Osteoblast (primary cell): ENCODE measurements around the gene CAPS2. TPM values are rescaled to one million over a fixed set of nuclear protein-coding genes. Genes with fewer than 3 reads are reported as not detected.
A peak's percentile ranks its signal among the peaks of the same experiment; 100 is the strongest.

Experiments used
- DNase-seq: peaks from one replicate; pipeline ENCODE4 v3.0.0; 2011; ENCODE audit warnings: low spot score, mixed read lengths; ENCODE audit not compliant: insufficient read length; ENCODE audit errors: missing footprints
- H2AFZ ChIP-seq: 2 replicates; pipeline ENCODE4 v1.6.0; 2011; ENCODE audit warnings: mild to moderate bottlenecking, low read length
- H3K27ac ChIP-seq: 2 replicates; pipeline ENCODE4 v1.5.1; 2011; ENCODE audit warnings: mild to moderate bottlenecking, low read depth, low read length, moderate library complexity
- H3K27me3 ChIP-seq: 2 replicates; pipeline ENCODE4 v1.6.0; 2012; ENCODE audit warnings: mild to moderate bottlenecking, control low read depth, inconsistent platforms, low read length, moderate library complexity; ENCODE audit not compliant: insufficient read depth
- H3K36me3 ChIP-seq: 2 replicates; pipeline ENCODE4 v1.5.1; 2011; ENCODE audit warnings: mild to moderate bottlenecking, low read length, control low read depth, moderate library complexity; ENCODE audit not compliant: insufficient read depth
- H3K4me1 ChIP-seq: 2 replicates; pipeline ENCODE4 v1.5.1; 2011; ENCODE audit warnings: mild to moderate bottlenecking, low read length, control low read depth, moderate library complexity; ENCODE audit not compliant: insufficient read depth
- H3K4me2 ChIP-seq: 2 replicates; pipeline ENCODE4 v1.6.0; 2011; ENCODE audit warnings: mild to moderate bottlenecking, low read length; ENCODE audit not compliant: insufficient read depth
- H3K4me3 ChIP-seq: fragments of 200-600 bp; sonication (generic); 3 replicates; pipeline ENCODE4 v1.5.1; 2012; ENCODE audit warnings: mild to moderate bottlenecking, low read length, inconsistent platforms; ENCODE audit not compliant: insufficient read depth
- H3K79me2 ChIP-seq: 2 replicates; pipeline ENCODE4 v1.6.0; 2012; ENCODE audit warnings: mild to moderate bottlenecking, low read length, control low read depth, inconsistent platforms; ENCODE audit not compliant: insufficient read depth
- H3K9me3 ChIP-seq: 2 replicates; pipeline ENCODE4 v1.5.1; 2011; ENCODE audit warnings: low read depth, low read length, control low read depth
- H4K20me1 ChIP-seq: 2 replicates; pipeline ENCODE4 v1.6.0; 2012; ENCODE audit warnings: mild to moderate bottlenecking, low read length, control low read depth; ENCODE audit not compliant: insufficient read depth
- CTCF ChIP-seq: IDR thresholded peaks from 2 replicates; pipeline ENCODE4 v1.5.1; 2011; ENCODE audit warnings: mild to moderate bottlenecking, low read depth, low read length, moderate library complexity; ENCODE audit errors: extremely low read depth
- total RNA-seq: library from RNA; depleted of rRNA; stranded (reverse); fragments of >200 nt; gene quantifications from 2 replicates; pipeline ENCODE4 v1.2.3, GENCODE V29; 2012

The CAPS2 gene
- total RNA-seq, 1 donor, result 10.5 TPM

DNA sequence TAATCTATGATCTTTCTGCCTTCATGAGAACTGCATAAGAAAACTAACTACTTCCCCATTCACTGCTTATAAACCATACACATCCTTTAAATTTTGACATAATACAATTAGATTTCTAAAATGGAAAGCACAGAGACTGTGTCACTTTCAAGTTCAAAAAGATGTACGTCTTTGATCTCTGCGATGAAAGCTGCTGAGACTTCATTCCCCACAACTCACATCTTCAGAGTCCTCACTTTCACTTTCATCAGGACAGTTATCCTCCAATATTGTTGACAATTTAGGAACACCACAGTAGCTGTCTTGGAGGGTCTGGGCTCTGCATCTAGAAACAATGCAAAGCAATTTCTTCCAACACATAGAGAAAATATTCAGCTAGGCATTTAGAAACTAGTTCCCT lies 72.6 kb downstream of the CAPS2 start:
- DNase-seq, result no peak
- Histone ChIP-seq H3K79me2 (no peaks in the 10 kb centered on the region), H3K4me1 (no peaks in the 10 kb centered on the region), H3K27me3 (no peaks in the 10 kb centered on the region), H2AFZ (peak overlapping the region; percentile 8), H3K36me3 (no peaks in the 10 kb centered on the region), H3K4me3 (no peak overlapping the region), H4K20me1 (no peaks in the 10 kb centered on the region), H3K9me3 (no peaks in the 10 kb centered on the region), H3K27ac (no peak overlapping the region), H3K4me2 (no peak overlapping the region)
- TF ChIP-seq CTCF, result no peak

DNA sequence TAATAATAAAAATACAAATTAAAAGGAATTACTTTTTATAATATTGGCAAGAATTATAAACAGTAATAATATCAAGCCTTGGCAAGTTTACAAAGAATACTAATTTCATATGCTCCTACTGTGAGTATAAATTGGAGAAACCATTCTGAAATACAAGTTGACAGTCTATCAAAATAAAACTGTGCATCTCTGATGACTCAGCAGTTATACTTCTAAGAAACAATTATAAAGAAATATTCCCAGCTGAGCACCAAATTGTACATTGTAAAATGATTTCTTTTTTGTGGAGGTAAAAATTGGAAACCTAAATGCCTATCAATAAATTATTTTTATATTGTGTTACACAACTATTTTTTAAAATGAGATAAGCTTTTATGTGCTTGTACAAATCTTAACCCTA lies 85.0 kb downstream of the CAPS2 start:
- Histone ChIP-seq H3K79me2 (no peaks in the 10 kb centered on the region), H3K27me3 (no peaks in the 10 kb centered on the region), H3K4me2 (no peak overlapping the region), H3K36me3 (no peaks in the 10 kb centered on the region), H3K9me3 (peaks cover 2% of the 10 kb centered on the region), H3K4me3 (no peak overlapping the region), H3K4me1 (no peaks in the 10 kb centered on the region), H4K20me1 (no peaks in the 10 kb centered on the region), H2AFZ (no peak overlapping the region), H3K27ac (no peak overlapping the region)
- DNase-seq, result no peak
- no peak for TF ChIP-seq CTCF

- Histone ChIP-seq H3K36me3 (no peaks in the 10 kb centered on the region), H3K27me3 (no peaks in the 10 kb centered on the region), H3K27ac (no peak overlapping the region), H3K4me1 (no peaks in the 10 kb centered on the region), H3K4me3 (no peak overlapping the region), H3K4me2 (no peak overlapping the region), H3K9me3 (peaks cover 2% of the 10 kb centered on the region), H2AFZ (no peak overlapping the region), H3K79me2 (no peaks in the 10 kb centered on the region), H4K20me1 (no peaks in the 10 kb centered on the region)
- no peak for TF ChIP-seq CTCF
- DNase-seq, result no peak
Observed at GRCh38 chr12:75239987-75240386, 90.1 kb downstream of the CAPS2 start.

GRCh38 chr12:75236206-75236605 lies 93.9 kb downstream of the CAPS2 start:
- Histone ChIP-seq H3K9me3 (peaks cover 2% of the 10 kb centered on the region), H3K79me2 (no peaks in the 10 kb centered on the region), H3K4me2 (no peak overlapping the region), H3K36me3 (no peaks in the 10 kb centered on the region), H3K27ac (no peak overlapping the region), H4K20me1 (no peaks in the 10 kb centered on the region), H3K4me1 (no peaks in the 10 kb centered on the region), H3K4me3 (no peak overlapping the region), H3K27me3 (no peaks in the 10 kb centered on the region), H2AFZ (no peak overlapping the region)
- no peak for DNase-seq
- no peak for TF ChIP-seq CTCF
